Anterior cingulate cortex (tissue), 58 donors: ENCODE data around the gene RNF7.
A peak's percentile ranks its signal among the peaks of the same experiment; 100 is the strongest.
"Not testable (repeated sequence)": the region's sequence is repeated elsewhere in the genome, so short reads cannot be mapped to it uniquely, and the experiment has no call there.

Experiments used
- DNase-seq, 58 donors: peaks; one replicate each; lab custom pipeline; 2025; lab: John Stamatoyannopoulos, UW

Gene RNF7

GRCh38 chr3:141735176-141735575 is 2.9 kb upstream of the RNF7 start:
- DNase-seq = no peak

DNA sequence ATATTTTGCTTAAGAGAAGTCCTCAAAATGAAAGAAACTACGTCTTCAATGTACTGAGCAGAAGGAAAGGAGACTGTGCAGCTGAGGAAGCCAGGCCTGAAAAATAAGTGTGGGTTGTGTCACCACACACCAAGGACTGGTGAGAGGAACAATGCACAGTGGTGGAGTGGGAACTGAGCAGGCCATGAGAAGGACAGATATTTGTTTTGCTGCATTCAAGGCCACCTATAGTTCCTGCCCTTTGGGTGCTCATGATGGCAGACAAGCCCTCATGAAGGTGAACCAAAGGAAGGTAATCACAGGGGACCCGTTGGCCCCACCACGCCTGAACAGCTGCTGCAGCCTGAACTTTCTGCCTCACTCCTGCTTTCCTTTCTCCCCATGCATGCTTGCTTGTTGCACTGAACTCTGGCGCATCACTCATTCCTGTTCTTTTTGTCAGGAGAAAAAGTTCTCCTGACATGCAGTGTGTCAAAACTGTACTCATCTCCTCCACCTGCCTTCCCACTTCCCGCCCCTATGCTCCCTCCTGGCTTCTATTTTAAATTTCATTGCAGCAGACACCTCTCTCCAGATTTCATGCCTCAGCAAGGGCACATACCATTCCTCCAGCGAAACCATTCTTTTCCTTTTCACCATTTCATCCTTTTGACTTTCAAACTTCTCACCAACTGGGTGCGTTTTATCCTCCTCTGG is 2.2 kb upstream of the RNF7 start:
- DNase-seq = peak in 1 of 58 donors; percentile 22

DNA sequence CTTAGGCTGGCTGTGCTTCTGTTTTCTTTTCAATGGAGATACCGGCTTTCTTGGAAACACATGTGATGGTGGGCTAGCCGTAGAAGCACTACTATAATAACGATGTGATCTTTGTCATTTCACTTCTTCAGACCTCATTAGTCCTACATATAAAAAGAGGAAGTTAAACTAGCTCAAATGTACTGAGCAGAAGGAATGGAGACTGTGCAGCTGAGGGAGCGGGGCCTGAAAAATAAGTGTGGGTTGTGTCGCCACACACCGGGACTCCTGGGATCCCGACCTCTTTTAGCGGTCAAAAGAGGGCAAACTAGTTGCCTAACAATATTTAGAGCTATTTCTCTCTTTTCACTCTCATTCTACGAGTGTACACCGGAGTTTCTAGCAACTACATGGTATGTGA is 1.0 kb upstream of the RNF7 start:
- DNase-seq = peak in 2 of 58 donors; percentile 2 to 4

- no peak for DNase-seq
Measured at GRCh38 chr3:141737678-141738021, 448 bp upstream of the RNF7 start.

- peak in 9 of 58 donors; percentile 25 to 43 (median 33) for DNase-seq
Measured at GRCh38 chr3:141738891-141739363, 829 bp downstream of the RNF7 start.

DNA sequence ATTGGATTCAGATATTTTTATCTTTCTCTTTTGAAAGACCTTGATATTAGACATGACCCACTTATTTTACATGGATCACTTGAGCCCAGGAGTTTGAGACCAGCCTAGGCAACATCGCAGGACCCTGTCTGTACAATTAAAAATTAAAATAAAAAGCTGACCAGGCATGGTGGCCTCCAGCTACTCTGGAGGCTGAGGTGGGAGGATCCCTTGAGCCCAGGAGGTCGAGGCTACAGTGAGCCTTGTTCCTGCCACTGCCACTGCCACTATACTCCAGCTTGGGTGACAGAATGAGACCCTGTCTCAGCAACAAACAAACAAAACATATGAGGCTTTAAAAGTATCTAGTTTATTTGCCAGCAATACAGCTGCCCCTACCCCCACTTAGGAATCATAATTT is 1.6 kb downstream of the RNF7 start:
- no peak for DNase-seq

- no peak for DNase-seq
Measured at GRCh38 chr3:141740349-141740748, 2.3 kb downstream of the RNF7 start.

DNA sequence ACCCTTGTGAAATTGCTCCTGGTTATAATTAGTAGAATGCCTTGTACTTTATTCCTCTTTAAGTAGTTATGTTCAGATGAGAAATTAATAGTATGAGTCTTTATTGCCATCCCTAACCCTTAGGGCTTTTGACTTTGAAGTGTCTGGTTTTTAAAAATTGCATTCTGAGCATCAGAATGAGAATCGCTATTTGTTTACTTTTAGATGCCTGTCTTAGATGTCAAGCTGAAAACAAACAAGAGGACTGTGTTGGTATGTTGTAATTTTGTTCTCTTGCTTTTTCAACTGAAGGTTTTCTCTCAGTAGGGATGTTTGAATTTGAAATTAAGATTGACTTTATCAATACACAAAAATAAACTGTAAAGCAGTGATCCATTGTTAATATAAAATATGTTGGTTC is 5.2 kb downstream of the RNF7 start:
- DNase-seq = no peak

DNA sequence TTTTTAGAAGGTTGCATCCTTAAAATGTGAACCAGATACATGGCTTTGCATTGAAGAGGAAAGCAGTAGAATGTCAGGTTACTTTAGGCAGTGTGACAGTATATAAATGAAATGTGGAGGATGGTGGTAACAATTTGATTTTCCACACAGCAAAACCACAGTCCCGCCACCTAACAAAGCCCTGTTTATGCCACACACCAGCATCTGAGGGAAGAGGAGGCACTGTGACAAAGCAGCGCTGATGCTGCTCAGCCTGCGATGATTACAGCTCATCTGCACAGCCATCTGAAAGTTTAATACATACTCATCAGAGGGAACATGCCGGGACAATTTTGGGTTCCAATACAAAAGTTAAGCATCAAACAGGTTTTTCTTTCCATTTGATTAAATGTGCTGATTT is 8.9 kb downstream of the RNF7 start:
- peak in 28 of 58 donors; percentile 0 to 56 (median 19) for DNase-seq

DNA sequence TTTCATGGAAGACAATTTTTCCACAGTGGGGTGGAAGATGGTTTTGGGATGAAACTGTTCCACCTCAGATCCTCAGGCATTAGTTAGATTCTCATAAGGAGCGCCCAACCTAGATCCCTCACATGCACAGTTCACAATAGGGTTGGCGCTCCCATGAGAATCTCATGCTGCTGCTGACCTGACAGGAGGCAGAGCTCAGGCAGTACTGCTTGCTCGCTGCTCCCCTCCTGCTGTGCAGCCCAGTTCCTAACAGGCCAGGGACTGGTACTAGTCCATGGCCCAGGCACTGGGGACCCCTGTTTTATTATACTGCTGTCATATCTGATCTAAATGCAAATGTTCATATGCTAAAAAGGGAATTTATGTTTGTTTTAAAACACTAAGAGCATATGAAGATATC is 15.3 kb downstream of the RNF7 start:
- DNase-seq = no peak

GRCh38 chr3:141754032-141754431 is 15.9 kb downstream of the RNF7 start:
- DNase-seq = no peak

- DNase-seq = not testable (repeated sequence)
Measured at GRCh38 chr3:141762552-141762951, 24.5 kb downstream of the RNF7 start.

GRCh38 chr3:141763088-141763750 is 25.1 kb downstream of the RNF7 start, which contains the start of gene GRK7:
GRK7 (plus strand) TSS chr3:141763408; CDS start chr3:141778285, 14,877 bp downstream.
- DNase-seq = no peak

DNA sequence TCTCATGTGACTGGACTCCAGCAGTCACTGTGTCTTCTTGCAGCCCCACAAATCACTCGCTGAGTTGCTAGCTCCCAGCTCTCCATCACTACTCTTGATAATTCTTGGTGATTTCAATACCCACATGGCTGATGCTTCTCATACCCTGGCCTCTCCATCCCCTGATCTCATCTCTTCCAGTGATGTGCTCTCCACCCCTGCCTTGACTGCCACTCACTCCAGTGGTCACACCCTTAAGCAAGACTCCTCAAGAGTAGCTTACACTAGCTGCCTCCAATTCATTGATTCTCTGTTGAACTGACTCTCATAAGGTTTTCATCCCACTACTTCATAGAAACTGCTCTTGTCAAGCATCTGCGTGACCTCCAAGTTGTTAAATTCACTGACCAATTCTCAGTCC is 25.9 kb downstream of the RNF7 start:
- DNase-seq = no peak

- DNase-seq = no peak
Measured at GRCh38 chr3:141764465-141764864, 26.4 kb downstream of the RNF7 start.

DNA sequence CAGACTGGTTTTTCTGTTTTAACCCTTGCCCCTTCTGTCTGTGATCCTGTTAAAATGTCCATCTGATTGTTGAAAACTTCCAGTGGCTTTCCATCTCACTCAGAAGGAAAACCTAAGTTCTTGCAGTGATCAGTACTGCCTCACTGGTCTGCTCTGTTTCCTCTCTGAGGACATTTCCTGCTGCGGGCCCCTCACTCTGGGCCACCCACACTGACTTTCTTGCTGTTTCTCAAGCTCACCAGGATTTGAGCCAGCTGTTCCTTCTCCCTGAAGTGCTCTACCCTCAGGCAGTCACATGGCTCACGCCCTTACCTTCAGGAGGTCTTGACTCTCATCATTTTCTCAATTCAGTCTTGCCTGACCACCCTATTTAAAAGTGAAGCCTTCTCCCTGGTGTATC is 26.9 kb downstream of the RNF7 start:
- no peak for DNase-seq

DNA sequence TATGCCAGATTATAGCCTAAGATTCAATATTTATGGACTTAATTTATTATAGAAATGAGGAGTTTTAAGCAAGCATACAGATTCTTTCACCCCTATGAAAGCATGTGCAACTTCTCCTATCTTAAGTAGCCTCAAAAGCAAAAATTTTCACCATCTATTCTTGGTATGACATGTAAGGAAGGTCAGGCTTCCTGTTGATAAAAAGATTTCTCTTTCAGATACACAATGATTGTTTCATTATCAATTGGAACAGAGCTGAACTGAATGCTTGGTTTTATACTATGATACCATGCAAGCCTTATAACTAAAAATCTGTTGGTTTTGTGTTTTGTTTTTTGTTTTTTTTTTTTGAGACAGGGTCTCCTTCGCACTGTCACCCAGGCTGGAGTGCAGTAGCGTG is 29.0 kb downstream of the RNF7 start:
- DNase-seq = no peak

DNA sequence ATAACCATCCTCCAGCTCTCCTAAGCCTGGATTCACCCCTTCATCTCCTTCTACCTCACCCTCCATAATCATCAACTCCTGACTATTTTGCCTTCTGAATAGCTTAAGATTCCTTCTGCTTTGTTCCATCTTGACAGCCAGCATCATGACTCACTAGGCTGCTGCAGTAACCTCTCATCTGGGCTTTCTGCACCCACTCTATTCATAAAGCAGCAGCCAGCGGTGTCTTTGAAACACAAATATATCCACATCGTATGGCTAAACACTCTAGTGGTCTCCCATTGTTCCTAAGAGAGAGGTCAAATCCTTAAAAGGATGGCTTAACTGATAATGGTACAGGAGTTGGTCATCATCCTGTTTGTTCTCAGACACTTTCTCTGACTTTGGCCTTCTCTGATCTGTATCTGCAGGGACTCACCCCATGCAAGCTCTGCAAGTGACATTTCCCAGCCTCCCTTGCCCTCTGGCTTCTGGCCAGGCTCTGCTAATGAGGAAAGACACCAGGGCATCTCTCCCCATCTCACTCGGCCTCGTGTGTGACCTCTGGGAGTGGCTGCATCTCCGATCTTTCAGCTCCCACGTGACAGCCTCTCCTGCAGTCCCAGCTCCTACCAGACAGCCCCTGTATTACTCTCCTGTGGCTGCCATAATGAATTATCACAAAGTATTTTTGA is 31.3 kb downstream of the RNF7 start:
- DNase-seq = no peak

DNA sequence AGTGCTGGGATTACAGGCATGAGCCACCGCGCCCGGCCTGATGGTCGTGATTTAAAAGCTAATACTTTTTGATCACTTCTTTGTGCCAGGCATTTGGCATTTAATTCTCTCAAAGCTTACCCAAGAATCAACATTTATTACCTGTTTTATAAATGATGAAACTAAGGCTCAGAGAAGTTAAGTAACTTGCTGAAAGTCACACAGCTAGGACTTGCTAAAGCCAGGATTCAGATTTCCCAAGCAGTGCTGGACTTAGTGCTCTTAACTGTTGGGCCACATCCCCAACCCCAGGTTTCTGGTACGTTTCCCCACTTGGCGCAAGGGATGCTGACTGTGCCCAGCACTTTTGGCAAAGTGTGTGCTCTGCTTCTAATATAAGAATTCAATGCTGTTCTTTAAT is 35.6 kb downstream of the RNF7 start:
- DNase-seq = no peak

- DNase-seq = no peak
Measured at GRCh38 chr3:141776376-141776775, 38.3 kb downstream of the RNF7 start.

GRCh38 chr3:141776885-141777284 is 38.8 kb downstream of the RNF7 start:
- DNase-seq = no peak
